Right lobe of liver (tissue), 4 donors: Measurements from ENCODE around the gene THOC3.
"Not testable (repeated sequence)": the region's sequence is repeated elsewhere in the genome, so short reads cannot be mapped to it uniquely, and the experiment has no call there.

Source experiments
- CTCF ChIP-seq, 4 donors: fragments of 200-600 bp in 3 of 4; fragments of 450-650 bp in 1 of 4; IDR thresholded peaks; one replicate each; pipeline versions ENCODE4 v1.5.1 to v1.8.0; 2016 to 2022; ENCODE audit warnings: antibody characterized with exemption in 4 of 4, mild to moderate bottlenecking in 2 of 4
- POLR2A ChIP-seq: fragments of 450-650 bp; IDR thresholded peaks from one replicate; pipeline ENCODE4 v1.6.1; 2017; ENCODE audit warnings: antibody characterized with exemption, mild to moderate bottlenecking
- donor health status: DM: no; HTN: no; CAD: no.
- donor health status: DM: no; HTN: no; CAD: no.
- donor health status: DM: no; HTN: yes; CAD: no.

- not testable (repeated sequence) for TF ChIP-seq CTCF (IDR thresholded peaks at IDR 0.05); POLR2A
Observed at GRCh38 chr5:175915066-175916037, 52.8 kb downstream of the THOC3 start.
